ENCODE data around the gene RAI14.
A peak's percentile ranks its signal among the peaks of the same experiment; 100 is the strongest.

Gene RAI14

DNA sequence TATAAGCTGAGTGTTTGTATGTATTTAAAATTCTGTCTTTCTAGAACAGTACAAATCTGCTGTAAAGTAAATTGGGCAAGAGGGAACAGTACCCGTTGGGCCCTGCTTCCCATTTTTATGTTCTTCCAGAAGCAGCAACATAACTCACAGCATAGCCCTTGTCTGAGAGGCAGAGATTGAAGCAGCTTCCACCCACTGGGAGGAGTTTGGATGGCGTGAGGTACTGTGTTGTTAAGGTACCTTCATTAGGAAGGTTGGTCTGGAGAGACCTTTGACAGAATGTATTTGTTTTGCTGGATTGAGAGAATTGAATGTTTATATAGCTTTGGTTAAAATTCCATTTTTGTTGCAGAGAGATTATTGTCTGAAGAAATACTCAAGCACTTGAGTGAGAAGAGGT lies 24.8 kb downstream of the RAI14 start:
- no peak for DNase-seq

DNA sequence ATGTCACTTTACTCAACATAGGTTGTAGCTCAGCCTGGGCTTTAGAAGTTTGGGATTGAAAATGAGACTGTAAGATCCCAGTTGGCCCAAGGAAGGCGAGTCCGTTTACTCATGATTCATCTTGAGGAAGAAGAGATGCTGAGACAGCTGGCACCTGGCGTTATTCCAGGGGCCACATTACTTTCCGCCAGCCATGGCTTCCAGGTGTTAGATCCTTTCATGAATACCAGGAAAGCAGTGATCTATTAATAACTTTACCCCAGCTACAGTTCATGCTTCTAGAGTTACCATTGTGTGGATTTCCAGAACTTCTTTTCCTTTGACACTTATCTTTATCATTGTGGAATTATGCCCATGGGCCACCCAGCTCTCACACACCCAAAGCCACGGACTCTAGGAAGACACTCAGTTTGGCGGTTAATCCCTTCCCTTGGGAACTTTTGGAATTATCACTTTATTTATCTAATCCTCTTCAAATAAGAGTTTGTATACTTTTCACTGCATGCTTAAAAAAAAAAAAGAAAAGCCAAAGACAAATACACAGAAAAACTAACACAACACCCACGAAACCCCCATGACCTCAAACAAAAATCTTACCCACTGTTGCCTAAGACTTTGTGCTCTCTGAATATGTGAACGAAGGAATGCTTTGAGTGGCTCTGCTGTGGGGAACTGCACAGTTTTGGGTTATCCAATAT lies 26.9 kb downstream of the RAI14 start:
- DNase-seq = no peak

DNA sequence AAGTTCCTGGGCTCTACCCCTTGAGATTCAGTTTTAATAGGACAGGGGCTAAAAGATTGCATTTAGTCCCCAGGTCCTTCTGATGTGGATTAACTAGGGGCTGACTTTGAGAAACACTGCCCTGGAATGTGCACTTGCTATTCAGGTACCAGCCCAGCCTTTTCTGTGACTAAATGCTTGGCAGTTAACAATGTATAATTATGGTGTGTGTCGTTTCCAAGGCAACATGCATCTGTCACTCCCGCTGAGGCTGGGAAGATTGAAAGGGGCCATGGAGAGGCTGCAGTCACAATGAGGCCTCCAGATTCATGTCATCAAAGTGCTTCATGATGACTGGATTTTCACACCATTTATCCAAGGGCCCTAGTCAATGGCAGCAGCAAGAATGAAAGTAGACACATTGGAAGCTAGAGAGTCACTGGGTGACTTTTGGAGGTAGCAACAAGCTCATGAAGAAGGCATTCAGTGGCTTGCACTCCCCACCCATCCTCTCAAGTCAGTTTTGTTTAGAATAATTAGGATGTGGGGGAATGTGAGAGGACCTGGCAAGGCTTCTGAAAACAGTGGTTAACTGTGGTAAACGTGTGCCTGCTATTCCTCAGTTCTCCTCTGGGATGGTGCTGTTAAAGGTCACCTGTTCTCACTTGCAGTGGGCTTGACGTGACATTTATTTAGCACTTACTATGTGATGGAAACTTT lies 28.3 kb downstream of the RAI14 start:
- no peak for DNase-seq

DNA sequence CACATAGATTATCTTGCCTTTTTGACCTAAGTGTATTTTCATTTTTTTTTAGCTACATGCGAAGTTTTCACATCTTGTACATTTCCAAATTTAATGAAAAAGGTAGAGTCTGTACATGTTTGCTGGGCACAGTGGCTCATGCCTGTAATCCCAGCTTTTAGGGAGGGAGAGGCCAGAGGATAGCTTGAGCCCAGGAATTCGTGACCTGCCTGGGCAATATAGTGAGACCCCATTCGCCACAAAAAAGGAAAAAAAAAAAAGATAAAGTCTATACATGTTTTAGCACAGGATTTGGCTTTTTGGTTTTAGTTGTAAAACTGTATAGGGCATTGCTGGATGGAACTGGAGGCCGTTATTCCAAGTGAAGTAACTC lies 28.8 kb downstream of the RAI14 start:
- no peak for DNase-seq

DNA sequence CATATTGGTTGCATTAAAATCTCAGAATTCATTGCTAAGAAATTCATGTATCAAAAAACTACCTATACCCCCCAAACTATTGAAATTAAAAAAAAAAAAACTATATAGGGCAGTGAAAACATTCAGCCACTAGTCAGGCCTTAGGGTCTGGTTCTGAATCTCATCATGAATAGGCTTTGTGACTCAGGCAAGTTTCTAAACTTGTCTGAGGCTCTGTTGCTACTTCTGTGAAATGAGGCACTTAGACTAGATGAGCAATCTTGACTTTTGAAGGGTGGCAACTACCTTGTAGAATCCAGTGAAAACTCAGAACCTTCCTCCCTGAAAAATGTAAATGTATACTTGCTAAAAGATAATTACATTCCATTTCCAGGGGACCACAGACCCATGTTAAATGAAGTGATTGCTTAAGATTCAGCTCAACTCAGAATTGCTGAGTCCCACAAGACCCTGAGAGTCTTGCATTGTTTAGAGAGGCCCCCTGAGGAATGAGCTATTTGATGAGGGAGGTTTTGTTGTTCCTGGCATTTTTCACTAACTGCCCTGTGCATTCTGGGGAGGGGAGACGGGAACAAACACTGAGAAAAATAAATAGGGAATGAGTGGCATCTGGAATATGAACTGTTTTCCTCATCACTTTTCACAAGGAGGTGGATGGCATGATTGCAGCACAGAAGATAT lies 29.5 kb downstream of the RAI14 start:
- DNase-seq = peak in 2 of 3 donors; percentile 10 to 37

DNA sequence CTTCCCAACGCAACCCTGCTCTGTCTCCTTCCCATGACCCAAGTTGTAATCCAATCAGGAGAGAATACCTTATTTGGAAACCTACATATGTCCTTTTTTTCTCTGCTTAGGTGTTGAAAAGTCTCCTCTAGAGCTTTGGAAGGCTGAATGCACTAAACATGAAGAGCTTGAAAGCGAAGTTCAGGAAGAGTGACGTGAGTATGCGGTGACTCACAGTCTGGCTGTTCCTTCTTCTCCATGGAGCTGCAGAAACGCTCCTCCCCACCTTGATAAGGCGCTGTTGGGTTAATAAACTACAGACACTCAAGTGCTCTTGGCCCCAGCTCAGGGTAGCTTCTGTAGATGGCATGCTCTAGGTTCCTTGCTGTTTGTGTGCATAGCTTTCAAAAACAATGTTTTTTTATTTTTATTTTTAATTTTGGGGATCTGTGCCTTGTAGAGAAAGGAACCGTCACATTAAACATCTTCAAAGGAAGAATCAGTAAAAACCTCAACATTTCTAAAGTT lies 30.7 kb downstream of the RAI14 start:
- DNase-seq = peak; percentile 34 to 56 (median 49)

DNA sequence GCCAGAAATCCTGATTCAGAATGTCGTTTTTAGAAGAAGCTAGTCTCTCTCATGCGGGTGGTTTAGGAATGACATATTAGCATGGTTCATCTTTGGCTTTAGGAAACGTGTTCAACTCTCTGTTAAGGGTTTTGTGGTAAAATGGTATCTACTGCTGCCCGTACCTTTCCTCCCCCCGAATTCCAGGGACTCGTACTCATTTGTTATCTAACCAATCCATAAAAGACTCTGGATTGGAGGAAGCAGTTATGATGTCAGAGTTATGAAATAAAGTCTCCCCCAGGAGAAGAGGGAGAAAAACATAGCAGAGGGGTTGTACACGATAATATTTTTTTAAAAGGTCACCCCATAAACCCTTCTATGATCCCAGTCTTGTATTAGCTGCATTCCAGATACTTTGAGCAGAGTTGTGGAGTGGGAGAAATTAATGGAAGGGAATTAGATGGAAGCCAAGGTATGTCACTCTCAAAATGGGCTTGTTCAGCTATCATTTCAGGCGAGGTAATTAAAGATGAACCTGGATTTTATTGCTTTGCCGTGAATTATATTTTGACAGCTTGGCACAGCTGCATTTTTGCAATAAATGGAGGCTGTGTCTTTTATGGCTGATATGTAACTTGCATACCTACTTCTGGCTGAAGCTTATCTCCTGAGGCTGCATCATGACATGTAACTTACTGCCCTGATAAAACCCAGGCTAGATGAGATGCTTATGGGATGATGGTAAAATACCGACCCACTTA lies 31.3 kb downstream of the RAI14 start:
- no peak for DNase-seq

DNA sequence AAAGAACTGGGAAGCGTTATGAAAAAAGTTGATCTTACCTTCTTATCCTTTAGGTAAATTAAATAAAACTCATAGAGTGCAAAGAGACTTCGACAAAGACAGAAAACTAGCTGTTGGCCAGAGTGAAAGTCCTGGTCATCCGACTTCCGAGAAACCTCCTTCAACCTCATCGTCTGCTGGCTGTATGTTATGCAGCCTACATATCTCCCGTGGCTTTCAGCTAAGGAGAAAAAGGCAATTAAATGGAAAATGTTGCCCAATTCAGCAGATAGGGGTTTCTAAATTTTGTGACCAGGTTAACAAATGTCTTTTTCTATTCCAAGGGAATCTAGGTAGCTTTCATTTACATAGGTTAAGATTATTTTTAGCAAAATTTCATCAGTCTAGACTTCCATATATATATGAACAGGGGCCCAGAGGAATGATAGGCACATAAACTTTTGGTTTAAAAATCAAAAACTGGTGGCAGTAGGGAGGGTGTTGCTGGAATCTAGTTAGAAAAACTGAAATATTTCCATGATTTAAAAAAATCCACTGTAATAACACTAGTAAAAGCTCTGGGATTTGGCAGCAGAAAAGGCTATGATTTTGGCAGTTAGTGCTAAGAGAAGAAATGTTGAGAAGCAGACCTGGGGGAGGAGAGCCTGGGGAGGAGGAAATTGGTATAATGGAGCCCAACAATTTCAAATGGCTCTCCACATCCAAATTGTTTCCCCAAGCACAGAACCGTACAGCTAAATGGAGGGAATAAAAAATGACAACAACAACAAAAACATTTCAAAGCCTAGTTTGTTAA lies 32.1 kb downstream of the RAI14 start:
- DNase-seq = no peak

DNA sequence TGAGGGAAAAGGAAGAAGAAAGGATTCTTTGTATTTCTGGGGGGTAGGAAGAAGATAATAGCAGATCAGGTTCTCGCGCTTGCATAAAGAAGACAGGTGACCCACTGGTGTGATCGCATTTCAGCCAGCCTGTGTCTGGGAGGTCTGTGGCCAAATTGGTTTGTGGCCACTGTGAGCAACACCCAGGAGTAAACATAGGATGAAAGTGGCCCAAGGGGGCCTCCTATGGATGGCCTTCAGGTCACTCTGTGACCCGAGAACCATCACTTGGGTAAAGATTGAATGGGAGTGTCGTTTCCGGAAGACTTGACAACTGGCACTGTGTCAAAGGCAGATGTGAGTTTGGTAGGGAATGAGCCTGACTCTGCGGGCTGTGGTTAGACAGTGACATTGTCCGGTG lies 34.2 kb downstream of the RAI14 start:
- no peak for DNase-seq

DNA sequence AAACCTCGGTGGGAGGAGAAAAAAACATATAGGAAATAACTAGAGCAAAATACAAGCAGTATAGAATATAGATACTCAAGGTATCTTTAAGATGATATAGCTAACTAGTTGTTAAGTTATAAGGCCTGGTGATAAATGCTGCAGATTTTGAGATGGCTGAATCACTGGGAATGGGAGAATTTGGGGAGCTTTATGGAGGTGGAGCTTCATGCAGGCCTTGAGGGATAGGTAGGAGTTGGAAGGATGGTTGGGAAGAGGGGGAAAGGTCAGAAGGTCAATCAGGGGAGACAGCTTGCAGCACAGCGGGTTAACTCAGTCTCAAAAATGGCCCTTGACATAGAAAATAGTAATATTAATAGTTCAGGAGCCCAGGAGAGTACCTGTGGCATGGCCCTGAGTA lies 34.8 kb downstream of the RAI14 start:
- no peak for DNase-seq

DNA sequence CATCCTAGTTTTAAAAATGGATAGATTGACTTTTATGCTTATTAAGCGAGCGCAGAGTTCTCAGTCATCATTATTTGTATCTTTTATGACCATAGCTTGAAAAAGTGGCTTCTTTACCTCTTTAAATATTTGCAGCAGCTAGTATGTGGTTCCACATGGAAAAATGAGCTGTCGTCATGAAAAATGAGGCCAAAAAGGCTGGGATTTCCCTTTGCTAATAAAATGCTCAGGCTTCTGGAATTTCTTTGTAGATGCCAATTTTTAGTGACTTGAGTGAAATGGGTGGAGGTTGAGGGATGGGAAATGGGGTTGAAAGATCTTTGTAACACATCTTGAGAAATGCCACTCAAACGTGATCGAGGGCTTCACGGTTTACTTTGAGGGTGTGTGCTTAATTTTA lies 35.2 kb downstream of the RAI14 start:
- DNase-seq = no peak

DNA sequence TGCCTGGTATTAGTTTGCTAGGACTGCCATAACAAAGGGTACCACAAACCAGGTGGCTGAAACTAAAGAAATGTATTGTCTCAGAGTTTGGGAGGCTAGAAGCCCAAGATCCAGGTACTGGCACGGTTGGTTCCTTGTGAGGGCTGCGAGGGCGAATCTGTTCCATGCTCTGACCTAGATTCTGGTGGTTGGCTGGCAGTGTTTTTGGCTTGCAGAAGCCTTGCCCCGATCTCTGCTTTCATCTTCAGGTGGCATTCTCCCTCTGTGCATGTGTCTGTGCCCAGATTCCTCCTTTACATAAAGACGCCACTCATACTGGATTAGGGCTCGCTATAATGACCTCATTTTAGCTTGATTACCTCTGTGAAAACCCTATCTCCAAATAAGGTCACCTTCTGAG lies 36.7 kb downstream of the RAI14 start:
- DNase-seq = no peak

DNA sequence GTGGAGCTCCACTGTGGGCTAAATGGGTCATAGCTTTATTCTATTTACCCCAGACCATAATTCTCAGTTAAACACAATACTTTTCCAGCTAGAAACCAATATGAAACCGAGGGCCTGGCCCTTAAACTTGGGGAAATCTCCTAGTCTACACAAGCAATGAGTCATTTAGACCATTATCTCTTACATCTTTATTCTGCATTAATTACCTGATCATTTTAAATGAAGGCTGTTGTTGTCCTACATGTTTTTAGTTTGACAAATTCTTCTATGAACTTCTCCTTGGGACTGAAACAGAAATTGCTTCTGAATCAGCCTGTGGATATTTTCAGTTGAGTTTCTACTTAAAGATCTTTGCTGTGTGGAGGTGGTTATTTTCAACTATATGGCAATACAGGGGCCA lies 37.9 kb downstream of the RAI14 start:
- DNase-seq = no peak

DNA sequence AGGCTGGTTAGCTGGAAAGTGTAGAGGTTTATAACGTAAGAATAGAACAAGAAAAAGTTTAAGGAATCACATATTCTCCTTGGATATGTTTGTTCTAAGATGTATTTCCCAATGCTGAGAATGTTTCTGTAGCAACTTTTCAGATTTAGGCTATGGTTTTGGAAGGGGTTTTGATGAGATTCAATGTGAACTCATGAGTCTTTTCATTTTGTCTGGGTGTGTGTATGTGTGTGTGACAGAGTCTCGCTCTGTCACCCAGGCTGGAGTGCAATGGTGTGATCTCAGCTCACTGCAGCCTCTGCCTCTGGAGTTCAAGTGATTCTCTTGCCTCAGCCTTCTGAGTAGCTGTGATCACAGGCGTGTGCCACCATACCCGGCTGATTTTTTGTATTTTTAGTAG lies 38.6 kb downstream of the RAI14 start:
- DNase-seq = no peak

DNA sequence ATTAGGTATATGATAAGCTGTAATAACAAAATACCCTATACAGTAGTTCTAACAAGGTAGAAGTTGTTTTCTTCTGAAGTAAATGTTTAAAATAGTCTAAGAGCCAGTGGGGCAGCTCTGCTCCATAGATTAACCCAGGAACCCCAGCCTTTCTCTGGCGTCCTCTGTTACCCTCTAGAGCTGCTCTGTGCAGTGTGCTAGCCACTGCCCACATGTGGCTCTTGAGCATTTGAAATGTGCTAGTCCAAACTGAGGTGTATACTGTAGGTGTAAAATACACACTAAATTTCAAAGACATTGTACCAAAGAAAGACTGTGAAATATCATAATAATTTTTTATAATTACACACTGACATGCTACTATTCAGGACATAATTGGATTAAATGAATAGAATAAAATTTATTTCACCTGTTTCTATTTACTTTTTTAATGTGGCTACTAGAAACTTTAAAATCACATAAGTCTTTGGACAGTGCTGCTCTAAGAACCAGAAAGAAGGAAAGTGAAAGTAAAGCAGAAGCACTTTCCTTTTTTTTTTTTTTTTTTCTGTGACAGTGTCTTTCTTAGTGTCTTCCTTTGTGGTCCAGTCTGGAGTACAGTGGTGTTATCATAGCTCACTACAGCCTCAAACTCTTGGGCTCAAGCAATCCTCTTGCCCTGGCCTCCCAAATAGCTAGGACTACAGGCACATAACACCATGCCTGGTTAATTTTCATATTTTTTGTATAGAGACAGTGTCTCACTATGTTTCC lies 39.3 kb downstream of the RAI14 start:
- peak; percentile 17 to 51 (median 31) for DNase-seq

DNA sequence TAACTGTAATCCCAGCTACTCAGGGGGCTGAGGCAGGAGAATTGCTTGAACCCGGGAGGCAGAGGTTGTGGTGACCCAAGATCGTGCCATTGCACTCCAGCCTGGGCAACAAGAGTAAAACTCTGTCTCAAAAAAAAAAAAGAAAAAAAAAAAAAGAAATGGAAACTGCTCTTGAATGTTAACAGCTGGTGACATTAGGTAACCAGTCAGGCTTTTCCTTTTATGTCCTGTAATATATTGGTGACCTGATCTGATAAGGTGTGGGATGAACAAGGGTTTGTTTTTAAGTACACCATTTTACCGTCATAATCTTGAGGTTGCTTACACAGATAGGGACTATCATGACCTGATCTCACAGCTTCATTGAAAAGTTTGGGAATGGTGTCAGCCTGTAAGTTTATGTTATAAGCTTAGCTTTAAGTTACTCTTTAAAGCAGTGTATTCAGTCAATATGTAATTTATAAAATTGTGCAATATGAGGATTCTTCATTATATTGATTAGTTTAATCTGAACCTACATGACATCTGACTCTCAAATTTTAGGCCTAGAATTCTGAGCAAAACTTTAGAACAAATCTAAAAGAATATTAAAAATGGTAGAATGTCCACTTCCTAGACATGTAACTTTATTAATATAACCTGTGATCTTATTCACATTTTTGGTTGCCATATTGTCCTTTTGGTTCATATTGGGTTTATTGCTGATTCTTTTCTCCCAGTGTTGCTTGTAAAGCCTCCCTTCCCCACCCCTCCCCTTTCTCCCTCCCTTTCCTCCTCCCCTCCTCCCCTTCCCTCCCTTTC lies 41.4 kb downstream of the RAI14 start:
- DNase-seq = no peak

DNA sequence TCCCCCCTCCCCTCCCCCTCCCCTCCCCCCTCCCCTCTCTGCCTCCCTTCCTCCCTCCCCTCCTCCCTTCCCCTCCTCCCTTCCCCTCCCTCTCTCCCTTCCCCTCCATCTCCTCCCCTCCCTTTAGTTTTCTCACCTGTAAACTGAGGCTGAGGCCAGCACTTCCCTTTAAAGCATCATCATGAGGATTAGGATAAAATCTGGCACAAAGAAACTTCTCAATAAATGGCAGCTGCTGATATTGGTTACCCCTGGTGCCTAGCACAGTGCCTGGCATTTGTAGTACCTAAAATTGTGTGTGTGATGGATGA lies 41.9 kb downstream of the RAI14 start:
- no peak for DNase-seq

DNA sequence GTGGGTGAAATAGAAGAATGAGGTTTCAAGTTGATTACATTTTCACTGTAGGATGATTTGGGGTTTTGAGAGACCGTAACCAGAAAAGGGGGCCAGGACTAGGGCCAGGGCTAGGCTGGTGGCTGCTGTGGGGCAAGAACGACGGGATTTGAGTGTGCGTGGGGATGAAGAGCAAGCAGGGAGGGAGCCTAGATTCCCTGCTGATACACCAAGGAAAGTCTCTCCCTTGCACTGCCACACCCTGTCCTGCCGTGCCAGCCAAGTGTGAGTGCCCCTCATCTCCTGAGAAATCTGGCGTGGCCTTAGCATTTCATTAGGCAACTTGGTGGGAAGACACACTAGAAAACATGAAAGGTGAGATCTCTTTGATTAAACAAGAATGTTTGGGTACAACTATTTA lies 42.6 kb downstream of the RAI14 start:
- no peak for DNase-seq

DNA sequence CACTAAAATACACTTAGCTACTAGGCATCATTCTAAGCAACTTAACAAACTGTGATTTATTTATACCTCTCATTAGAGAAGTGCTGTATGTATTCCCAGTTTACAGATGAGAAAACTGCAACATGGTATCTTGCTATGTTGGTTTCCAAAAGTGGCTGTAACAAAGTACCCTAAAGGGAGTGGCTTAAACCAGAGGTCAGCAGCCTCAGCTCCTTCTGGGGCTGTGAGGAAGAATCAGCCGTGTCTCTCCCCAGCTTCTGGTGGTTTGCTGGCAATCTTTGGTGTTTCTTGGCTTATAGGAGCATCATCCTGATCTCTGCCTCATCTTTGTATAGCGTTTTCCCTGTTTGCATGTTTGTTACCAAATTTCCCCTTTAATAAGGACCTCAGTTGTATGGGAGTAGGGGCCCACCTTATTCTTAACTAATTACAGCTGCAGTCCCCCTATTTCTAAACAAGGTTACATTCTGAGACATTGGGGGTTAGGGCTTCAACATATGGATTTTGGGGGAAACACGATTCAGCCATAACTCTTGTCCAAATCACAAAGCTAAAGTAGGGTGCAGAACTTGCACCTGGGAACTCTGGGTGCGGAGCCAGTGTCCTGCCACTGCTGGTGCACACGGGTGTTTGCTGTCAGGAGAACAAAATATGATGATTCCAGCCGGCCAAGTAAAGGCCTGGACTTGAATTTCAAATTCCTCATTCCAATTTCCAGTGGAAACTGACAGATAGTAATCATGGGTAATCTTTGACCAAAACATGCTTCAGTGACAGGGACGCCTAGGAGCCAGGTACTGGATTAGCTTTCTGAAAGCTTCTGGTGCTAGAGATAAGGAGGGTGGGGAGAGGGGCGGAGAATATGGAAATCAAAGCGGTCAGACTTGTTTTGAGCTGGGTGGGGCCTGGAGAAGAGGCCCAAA lies 43.3 kb downstream of the RAI14 start:
- no peak for DNase-seq

DNA sequence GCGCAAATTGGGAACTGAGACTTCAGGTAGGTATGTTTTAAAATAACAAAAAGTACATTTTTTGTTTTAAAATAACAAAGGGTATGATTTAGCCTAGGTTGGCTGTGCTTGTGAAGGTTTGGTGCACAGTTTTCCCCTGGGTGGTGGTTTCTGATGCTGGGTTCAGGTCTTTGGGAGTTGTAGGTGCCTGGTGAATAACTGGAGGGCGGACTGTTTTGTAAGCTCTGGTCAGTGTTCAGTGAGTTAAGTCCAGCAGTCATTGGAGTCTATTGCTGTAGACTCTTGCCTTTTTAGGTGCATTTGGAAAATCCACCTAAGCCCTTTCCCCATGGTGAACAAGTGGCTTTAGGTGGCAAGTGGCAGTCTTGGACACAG lies 43.9 kb downstream of the RAI14 start:
- DNase-seq = no peak
